ENCODE measurements around the gene CDK6.

Gene CDK6

GRCh38 chr7:92782236-92782635 is 54.1 kb downstream of the CDK6 start:
- Histone ChIP-seq H3K9me3 (ENCODE audit: control insufficient read depth, low read length) (no peaks in the 10 kb centered on the region), H3K79me2 (peaks cover 25% of the 10 kb centered on the region), H2AFZ (no peak overlapping the region), H3K4me2 (ENCODE audit: low read length) (no peak overlapping the region), H3K4me3 (ENCODE audit: low read depth, low read length) (no peak overlapping the region), H3K27ac (no peak overlapping the region), H3K27me3 (ENCODE audit: control insufficient read depth, insufficient read depth, low read length) (no peaks in the 10 kb centered on the region), H3K36me3 (ENCODE audit: control insufficient read depth, insufficient read depth, low read length) (no peaks in the 10 kb centered on the region), H3K4me1 (peaks cover 10% of the 10 kb centered on the region), H3K9ac (no peak overlapping the region)
- no peak for TF ChIP-seq CTCF (IDR thresholded peaks at IDR 0.05)

DNA sequence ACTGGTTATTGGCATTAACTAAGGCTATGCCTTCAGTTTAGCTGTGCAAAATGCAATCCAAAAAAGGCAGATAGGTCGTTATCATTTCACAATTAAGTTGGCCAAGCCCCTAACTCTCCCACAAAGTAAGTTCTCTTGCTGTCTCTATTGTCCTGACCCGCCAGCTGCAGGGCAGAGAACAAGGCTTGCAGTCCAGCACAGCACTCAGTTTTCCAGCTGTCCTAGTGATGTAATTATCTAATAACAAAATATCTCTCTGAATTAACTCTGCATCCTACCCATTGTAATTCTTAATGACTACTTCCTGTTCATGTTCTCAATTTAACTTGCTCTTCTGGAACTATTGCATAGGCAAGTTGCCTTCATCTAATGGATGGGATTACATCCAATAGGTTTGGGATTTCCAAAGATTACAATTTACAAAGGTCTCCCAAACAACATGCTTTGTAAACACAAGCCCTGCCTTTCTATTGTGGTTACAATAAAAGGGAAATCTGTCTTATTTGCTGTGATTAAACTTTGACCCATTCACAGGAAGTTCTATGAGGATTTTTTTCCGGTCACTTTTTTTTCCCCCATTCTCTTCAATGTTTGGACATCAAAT is 55.2 kb downstream of the CDK6 start:
- Histone ChIP-seq H3K4me2 (ENCODE audit: low read length) (no peak overlapping the region), H3K9me3 (ENCODE audit: control insufficient read depth, low read length) (no peaks in the 10 kb centered on the region), H3K27me3 (ENCODE audit: control insufficient read depth, insufficient read depth, low read length) (no peaks in the 10 kb centered on the region), H3K4me1 (peaks cover 9% of the 10 kb centered on the region), H3K4me3 (ENCODE audit: low read depth, low read length) (no peak overlapping the region), H3K36me3 (ENCODE audit: control insufficient read depth, insufficient read depth, low read length) (no peaks in the 10 kb centered on the region), H3K27ac (no peak overlapping the region), H3K9ac (no peak overlapping the region), H2AFZ (no peak overlapping the region), H3K79me2 (peaks cover 34% of the 10 kb centered on the region)
- no peak for TF ChIP-seq CTCF (IDR thresholded peaks at IDR 0.05)

- Histone ChIP-seq H2AFZ (no peak overlapping the region), H3K36me3 (ENCODE audit: control insufficient read depth, insufficient read depth, low read length) (no peaks in the 10 kb centered on the region), H3K9ac (no peak overlapping the region), H3K4me2 (ENCODE audit: low read length) (no peak overlapping the region), H3K4me1 (no peaks in the 10 kb centered on the region), H3K4me3 (ENCODE audit: low read depth, low read length) (no peak overlapping the region), H3K27me3 (ENCODE audit: control insufficient read depth, insufficient read depth, low read length) (no peaks in the 10 kb centered on the region), H3K27ac (no peak overlapping the region), H3K9me3 (ENCODE audit: control insufficient read depth, low read length) (no peaks in the 10 kb centered on the region), H3K79me2 (peaks cover 24% of the 10 kb centered on the region)
- no peak for TF ChIP-seq CTCF (IDR thresholded peaks at IDR 0.05)
Observed at GRCh38 chr7:92778972-92779371, 57.4 kb downstream of the CDK6 start.

- TF ChIP-seq CTCF (IDR thresholded peaks at IDR 0.05): no peak
- peaks cover 22% of the 10 kb centered on the region for H3K79me2 ChIP-seq
- H3K36me3 ChIP-seq (ENCODE audit: control insufficient read depth, insufficient read depth, low read length): no peaks in the 10 kb centered on the region
- H3K27ac ChIP-seq: no peak overlapping the region
- H3K27me3 ChIP-seq (ENCODE audit: control insufficient read depth, insufficient read depth, low read length): no peaks in the 10 kb centered on the region
- H2AFZ ChIP-seq: no peak overlapping the region
- no peaks in the 10 kb centered on the region for H3K4me1 ChIP-seq
- no peak overlapping the region for H3K9ac ChIP-seq
- H3K9me3 ChIP-seq (ENCODE audit: control insufficient read depth, low read length): no peaks in the 10 kb centered on the region
- no peak overlapping the region for H3K4me3 ChIP-seq (ENCODE audit: low read depth, low read length)
- no peak overlapping the region for H3K4me2 ChIP-seq (ENCODE audit: low read length)
Observed at GRCh38 chr7:92777993-92778392, 58.4 kb downstream of the CDK6 start.

DNA sequence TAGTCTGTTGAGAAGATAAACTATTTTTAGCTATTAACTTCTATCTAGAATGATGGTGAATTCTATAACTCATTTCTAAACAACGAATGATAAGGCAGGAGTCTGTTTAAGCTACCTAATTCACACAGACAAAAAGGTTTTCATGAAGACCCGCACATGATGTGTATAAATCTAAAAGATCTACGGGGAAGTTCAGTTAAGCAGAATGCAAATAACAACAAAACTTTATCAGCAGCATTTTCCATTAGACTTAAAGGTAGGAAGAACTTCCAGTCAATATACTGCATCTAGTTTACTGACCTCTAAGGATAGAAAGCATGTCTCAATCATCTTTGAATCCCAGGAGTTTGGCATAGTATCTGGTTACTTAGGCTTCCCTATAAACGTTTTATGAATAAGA is 62.6 kb downstream of the CDK6 start:
- Histone ChIP-seq H2AFZ (no peak overlapping the region), H3K27me3 (ENCODE audit: control insufficient read depth, insufficient read depth, low read length) (no peaks in the 10 kb centered on the region), H3K9me3 (ENCODE audit: control insufficient read depth, low read length) (no peaks in the 10 kb centered on the region), H3K4me2 (ENCODE audit: low read length) (no peak overlapping the region), H3K79me2 (peaks cover 21% of the 10 kb centered on the region), H3K36me3 (ENCODE audit: control insufficient read depth, insufficient read depth, low read length) (no peaks in the 10 kb centered on the region), H3K9ac (no peak overlapping the region), H3K27ac (no peak overlapping the region), H3K4me1 (no peaks in the 10 kb centered on the region), H3K4me3 (ENCODE audit: low read depth, low read length) (no peak overlapping the region)
- no peak for TF ChIP-seq CTCF (IDR thresholded peaks at IDR 0.05)
